Hepatic stellate cell (primary cell): Measurements from ENCODE around the gene GPS1.
"Not testable (repeated sequence)": the region's sequence is repeated elsewhere in the genome, so short reads cannot be mapped to it uniquely, and the experiment has no call there.

Experiments
- DNase-seq: peaks from one replicate; pipeline ENCODE4 v3.0.0; 2011; ENCODE audit warnings: low spot score

The GPS1 gene

GRCh38 chr17:82028966-82029365 lies 22.7 kb upstream of the GPS1 start:
- DNase-seq, result no peak

GRCh38 chr17:82029391-82029790 lies 22.3 kb upstream of the GPS1 start:
- no peak for DNase-seq

GRCh38 chr17:82029990-82030469 lies 21.7 kb upstream of the GPS1 start:
- DNase-seq, result no peak

DNA sequence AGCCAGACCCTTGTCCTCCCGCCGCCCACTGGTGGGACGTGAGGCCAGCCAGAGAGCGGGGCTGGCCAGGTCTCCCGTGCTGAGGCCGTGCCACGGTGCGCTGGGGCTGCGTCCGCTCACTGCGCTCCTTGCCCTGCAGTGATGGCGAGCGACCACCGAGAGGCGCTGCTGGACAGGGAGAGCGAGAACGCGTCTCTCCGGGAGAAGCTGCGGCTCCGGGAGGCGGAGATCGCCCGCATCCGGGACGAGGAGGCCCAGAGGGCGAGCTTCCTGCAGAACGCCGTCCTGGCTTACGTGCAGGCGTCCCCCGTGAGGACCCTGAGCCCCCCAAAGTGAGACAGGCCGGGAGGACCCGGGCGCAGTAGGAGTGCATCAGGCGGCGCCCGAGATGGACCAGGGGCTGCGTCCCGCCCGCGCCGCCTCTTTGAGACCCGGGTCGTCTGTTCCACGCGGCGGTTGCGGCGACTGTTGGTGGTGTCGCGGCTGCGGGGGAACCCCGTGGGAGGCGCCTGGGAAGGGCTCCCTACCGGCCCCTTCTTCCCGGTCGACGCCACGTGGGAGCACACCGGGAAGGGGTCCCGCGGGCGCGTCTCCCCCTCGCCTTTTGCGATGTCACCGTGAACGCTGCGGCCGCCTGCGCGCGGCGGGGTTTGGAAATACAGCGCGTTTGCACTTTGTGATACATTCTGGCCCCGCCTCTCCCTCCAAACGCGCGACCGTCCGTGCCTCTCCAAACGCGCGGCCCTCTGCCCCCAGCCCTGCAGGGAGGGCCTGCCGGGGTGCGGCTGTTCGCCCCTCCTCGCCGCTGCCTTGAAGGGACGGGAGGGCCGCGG lies 21.0 kb upstream of the GPS1 start:
- DNase-seq, result peak; percentile 91

- peak; percentile 68 for DNase-seq
Measured at GRCh38 chr17:82031303-82031884, 20.3 kb upstream of the GPS1 start, which contains the start of gene RAC3. Gene RAC3 (plus strand): TSS chr17:82031678. CDS start chr17:82031762, 84 bp downstream.

- no peak for DNase-seq
Measured at GRCh38 chr17:82031885-82032627, 19.6 kb upstream of the GPS1 start.

DNA sequence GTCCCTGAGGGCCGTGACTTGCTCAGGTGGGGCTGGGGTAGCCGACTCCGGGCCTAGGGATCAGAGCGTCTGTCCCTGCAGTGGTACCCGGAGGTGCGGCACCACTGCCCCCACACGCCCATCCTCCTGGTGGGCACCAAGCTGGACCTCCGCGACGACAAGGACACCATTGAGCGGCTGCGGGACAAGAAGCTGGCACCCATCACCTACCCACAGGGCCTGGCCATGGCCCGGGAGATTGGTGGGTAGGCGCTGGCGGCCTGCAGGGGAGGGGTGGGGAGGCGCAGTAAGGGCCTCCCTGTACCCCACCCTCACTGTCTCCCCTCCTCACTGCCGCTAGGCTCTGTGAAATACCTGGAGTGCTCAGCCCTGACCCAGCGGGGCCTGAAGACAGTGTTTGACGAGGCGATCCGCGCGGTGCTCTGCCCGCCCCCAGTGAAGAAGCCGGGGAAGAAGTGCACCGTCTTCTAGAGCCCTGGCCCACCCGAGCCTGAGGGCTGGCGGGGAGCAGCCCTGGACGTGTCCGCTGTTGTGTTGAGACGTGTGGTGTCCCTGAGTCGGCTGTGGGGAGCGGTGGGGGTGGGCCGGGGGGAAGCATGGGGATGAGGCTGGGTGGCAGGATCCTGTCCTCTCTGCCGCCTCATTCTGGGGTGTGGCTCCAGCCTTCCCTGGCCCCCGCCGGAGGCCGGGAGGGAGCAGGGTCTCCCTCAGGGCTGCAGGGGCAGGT lies 18.2 kb upstream of the GPS1 start:
- DNase-seq, result no peak

DNA sequence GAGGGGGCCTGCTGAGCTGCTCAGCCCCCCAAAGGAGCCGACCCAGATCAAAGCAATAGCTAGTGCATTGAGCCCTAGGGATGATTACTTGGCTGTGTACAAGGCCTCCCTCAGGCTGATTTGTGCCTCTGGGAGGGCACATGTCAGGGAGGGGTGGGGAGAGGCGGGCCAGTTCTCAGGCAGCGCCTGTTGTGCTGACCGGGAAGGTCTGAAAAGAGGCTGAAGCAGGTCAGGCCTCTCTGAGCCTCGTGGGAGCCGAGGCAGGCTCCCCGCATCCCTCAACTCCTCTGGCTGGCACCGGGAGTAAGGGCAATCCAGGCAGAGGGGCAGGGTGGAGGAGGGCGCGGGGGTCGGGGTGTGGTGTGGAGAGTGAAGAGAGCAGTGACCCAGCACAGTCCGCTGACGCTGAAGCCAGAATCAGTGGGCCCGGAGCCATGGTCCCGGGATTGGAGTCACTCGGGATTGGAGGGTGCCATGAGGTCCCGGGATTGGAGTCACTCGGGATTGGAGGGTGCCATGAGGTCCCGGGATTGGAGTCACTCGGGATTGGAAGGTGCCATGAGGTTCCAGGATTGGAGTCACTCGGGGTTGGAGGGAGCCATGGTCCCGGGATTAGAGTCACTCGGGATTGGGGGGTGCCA lies 17.2 kb upstream of the GPS1 start:
- DNase-seq, result no peak

- DNase-seq, result no peak
Measured at GRCh38 chr17:82035488-82035887, 16.2 kb upstream of the GPS1 start.

- no peak for DNase-seq
Measured at GRCh38 chr17:82035956-82036633, 15.6 kb upstream of the GPS1 start.

DNA sequence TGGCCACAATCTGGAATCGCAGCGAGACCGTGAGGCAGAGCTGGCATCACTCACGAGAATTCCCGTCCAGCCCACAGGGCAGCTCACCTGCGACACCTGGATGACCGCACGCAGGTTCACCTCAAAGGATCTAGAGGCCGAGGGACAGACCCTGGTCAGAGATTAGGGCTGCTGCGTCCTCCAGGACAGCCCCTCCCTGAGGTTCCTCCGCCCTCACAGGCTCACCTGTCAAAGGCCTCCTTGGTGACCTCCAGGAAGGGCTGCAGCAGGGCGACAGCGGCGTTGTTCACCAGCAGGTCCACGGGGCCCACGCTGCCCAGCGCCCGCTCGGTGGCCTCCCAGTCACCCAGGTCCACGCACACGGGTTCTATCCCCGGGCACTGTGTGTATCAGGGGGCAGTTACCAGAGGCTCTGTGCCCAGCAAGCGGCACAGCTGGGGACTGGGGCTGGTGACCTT lies 15.0 kb upstream of the GPS1 start:
- no peak for DNase-seq

DNA sequence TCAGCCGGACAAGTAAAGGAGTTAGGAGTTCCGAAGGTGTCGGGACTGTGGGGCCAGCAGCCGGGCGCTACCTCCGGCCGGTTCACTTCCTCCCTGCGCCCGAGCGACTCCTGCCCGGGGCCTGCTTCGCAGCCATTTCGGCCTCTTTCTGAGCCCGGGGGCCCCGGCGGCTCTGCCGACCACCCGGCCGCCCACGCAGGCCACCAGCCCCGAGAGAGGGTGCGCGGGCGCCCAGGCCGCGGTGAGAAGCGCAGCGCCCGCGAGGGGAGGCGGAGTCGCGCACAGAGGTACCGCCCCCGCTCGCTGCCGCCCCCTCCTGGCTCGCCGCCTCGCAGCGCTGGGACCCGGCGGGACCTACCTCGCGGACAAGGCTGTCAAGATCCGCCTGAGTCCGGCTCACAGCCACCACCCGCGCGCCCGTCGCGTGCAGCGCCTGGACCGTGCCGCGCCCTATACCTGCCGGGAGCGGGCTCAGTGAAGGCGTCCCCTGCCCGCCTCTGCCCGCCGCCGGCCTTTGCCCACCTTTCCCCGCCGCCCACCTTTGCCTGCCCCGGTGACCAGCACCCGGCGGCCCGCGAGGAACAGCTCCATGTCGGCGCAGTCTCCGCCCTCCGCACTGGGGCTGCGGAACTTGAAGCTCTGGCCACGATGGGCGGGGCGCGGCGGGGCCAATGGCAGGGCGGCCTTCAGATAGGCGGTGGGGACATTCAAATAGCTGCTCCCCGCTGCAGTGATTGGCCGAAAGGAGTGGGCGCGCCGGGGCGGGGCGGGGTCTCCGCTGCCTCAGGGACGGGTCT lies 14.4 kb upstream of the GPS1 start, which contains the start of gene DCXR:
DCXR (minus strand) TSS at position 606 of the 797 bp plus-strand sequence; CDS start at position 591, 15 bp downstream.
- DNase-seq, result peak; percentile 99

DNA sequence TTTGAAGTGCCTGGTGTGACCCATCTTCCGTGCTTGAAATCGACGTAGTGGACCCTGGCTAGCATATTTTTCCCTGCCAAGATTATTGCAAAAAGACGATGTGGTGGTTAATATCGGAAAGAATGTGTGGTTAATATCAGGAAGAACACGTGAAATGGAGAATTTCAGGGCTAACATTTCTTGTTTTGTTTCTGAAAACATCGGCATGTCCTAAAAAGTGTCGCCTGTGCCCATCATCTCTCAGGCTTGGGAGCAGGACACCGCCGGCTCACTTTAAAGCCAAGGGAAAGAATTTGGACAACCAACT lies 13.9 kb upstream of the GPS1 start:
- no peak for DNase-seq

DNA sequence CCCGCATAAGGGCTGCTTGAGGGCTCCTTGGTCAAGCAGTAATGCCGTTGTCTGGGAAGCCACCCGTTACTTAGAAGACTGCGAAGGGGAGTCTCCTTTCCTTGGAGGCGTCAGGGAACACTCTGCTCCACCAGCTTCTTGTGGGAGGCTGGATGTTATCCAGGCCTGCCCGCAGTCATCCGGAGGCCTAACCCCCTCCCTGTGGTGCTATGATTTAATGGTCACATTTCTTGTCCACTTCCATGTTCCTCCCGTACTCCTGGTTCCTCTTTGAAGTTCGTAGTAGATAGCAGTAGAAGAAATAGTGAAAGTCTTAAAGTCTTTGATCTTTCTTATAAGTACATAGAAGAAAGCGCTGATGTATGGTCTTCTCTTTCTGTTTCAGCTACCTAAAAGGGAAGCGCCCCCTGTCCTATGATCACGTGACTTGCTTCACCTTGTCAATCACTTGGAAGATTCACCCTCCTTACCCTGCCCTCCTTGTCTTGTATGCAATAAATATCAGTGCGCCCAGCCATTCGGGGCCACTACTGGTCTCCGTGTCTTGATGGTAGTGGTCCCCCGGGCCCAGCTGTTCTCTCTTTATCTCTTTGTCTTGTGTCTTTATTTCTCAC lies 12.8 kb upstream of the GPS1 start:
- not testable (repeated sequence) for DNase-seq

- DNase-seq, result no peak
Measured at GRCh38 chr17:82039695-82040299, 11.9 kb upstream of the GPS1 start.

- no peak for DNase-seq
Measured at GRCh38 chr17:82041144-82041814, 10.4 kb upstream of the GPS1 start.

- no peak for DNase-seq
Measured at GRCh38 chr17:82042649-82043048, 9.0 kb upstream of the GPS1 start.

GRCh38 chr17:82043507-82043906 lies 8.2 kb upstream of the GPS1 start:
- DNase-seq, result no peak
